Kidney epithelial cell (primary cell): Measurements from ENCODE around the gene TUBA3D. TPM values are rescaled to one million over a fixed set of nuclear protein-coding genes. Genes with fewer than 3 reads are reported as not detected.
"Not testable (repeated sequence)": the region's sequence is repeated elsewhere in the genome, so short reads cannot be mapped to it uniquely, and the experiment has no call there.

ENCODE experiments used
- DNase-seq: peaks from one replicate; pipeline ENCODE4 v3.0.0-alpha.2; 2010; ENCODE audit warnings: low read depth
- H3K27me3 ChIP-seq: 2 replicates; pipeline ENCODE4 v1.6.0; 2011; ENCODE audit warnings: low read length; ENCODE audit not compliant: control insufficient read depth, insufficient read depth
- H3K36me3 ChIP-seq: 2 replicates; pipeline ENCODE4 v1.5.1; 2011; ENCODE audit warnings: low read length; ENCODE audit not compliant: control insufficient read depth, insufficient read depth
- H3K4me3 ChIP-seq: 2 replicates; pipeline ENCODE4 v1.5.1; 2011; ENCODE audit warnings: low read depth, mild to moderate bottlenecking, control low read depth, low read length
- total RNA-seq: library from RNA; depleted of rRNA; stranded (reverse); fragments of >200 nt; gene quantifications from 2 replicates; pipeline ENCODE4 v1.2.3, GENCODE V29; 2015
- TF ChIP-seq, protein P1 (sequence below): IDR thresholded peaks from 2 replicates; pipeline ENCODE4 v1.5.1; 2011; ENCODE audit warnings: mild to moderate bottlenecking, moderate library complexity, low read length, control low read depth, inconsistent platforms; ENCODE audit not compliant: insufficient read depth, poor library complexity, severe bottlenecking

Gene TUBA3D
- total RNA-seq, 1 donor from 2014 or later: not detected

DNA sequence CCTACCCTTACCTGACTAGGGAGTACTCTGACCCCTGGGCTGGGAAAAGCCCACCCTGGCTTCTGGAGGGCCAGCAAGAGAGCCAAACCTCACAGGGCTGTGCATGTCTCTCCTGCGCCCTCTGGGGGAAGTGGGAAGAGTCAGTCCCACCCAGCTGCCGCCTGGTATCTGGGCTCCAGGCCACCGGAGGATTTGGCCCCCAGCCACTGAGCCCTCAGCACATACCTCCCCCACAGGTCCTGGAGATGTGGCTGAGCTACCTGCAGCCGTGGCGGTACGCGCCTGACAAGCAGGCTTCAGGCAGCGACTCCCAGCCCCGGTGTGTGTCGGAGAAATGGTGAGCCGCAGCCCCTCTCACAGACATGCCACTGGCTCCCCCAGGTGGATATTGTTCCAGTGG is 40.7 kb downstream of the TUBA3D start:
- H3K4me3 ChIP-seq, DNase-seq, H3K36me3 ChIP-seq, H3K27me3 ChIP-seq: not testable (repeated sequence)
- TF ChIP-seq, protein P1, sequence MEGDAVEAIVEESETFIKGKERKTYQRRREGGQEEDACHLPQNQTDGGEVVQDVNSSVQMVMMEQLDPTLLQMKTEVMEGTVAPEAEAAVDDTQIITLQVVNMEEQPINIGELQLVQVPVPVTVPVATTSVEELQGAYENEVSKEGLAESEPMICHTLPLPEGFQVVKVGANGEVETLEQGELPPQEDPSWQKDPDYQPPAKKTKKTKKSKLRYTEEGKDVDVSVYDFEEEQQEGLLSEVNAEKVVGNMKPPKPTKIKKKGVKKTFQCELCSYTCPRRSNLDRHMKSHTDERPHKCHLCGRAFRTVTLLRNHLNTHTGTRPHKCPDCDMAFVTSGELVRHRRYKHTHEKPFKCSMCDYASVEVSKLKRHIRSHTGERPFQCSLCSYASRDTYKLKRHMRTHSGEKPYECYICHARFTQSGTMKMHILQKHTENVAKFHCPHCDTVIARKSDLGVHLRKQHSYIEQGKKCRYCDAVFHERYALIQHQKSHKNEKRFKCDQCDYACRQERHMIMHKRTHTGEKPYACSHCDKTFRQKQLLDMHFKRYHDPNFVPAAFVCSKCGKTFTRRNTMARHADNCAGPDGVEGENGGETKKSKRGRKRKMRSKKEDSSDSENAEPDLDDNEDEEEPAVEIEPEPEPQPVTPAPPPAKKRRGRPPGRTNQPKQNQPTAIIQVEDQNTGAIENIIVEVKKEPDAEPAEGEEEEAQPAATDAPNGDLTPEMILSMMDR: peak; percentile 38

- no peak overlapping the region for H3K4me3 ChIP-seq
- TF ChIP-seq, protein P1: no peak
- no peak for DNase-seq
- H3K27me3 ChIP-seq: no peaks in the 10 kb centered on the region
- H3K36me3 ChIP-seq: no peaks in the 10 kb centered on the region
Observed at GRCh38 chr2:131517106-131517831, 41.4 kb downstream of the TUBA3D start.

- not testable (repeated sequence) for H3K36me3 ChIP-seq, DNase-seq, H3K27me3 ChIP-seq, H3K4me3 ChIP-seq
Observed at GRCh38 chr2:131517856-131518255, 41.9 kb downstream of the TUBA3D start.

DNA sequence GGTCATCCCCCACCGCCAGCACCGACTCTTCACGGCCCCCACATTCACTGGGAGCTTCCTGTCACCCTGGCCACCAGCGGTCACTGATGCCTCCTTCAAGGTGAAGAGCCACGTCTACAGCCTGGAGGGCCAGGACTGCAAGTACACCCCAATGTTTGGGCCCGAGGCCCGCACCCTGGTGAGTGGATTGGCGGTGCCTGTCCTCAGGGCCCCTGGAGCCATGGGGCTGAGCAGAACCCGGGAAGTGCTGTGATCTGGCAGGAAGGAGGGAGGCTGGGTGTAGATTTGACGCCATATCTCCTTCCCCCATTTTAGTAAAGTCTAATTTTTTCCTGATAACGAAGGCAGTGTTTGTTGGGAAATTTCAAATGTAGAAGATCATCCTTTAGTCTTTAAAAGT is 42.6 kb downstream of the TUBA3D start:
- H3K27me3 ChIP-seq, H3K36me3 ChIP-seq, H3K4me3 ChIP-seq, DNase-seq: not testable (repeated sequence)

- Histone ChIP-seq H3K36me3 (no peaks in the 10 kb centered on the region), H3K4me3 (no peak overlapping the region), H3K27me3 (no peaks in the 10 kb centered on the region)
- no peak for DNase-seq
- TF ChIP-seq, protein P1: no peak
Observed at GRCh38 chr2:131519466-131519865, 43.5 kb downstream of the TUBA3D start.

DNA sequence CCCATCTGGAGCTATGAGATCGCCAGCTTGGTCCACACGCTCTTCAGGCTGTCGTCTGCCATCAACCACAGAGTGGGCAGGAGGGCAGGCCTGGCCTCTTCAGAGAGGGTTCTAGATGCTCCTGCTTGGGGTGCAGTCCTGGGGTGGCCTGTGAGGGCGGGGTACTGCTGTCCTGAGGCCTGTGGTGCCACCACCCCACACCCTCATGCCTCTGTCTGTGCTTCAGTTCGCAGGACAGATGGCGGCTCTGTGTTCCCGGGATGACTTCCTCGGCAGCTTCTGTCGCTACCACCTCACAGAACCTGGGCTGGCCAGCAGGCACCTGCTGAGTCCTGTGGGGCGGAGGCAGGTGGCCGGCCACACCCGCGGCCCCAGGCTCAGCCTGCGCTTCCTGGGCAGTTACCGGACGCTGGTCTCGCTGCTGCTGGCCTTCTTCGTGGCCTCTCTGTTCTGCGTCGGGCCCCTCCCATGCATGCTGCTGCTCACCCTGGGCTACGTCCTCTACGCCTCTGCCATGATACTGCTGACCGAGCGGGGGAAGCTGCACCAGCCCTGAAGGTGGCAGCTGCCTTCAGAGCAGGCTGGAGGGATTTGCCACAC is 44.1 kb downstream of the TUBA3D start:
- not testable (repeated sequence) for DNase-seq, H3K27me3 ChIP-seq, H3K36me3 ChIP-seq, H3K4me3 ChIP-seq

GRCh38 chr2:131520526-131520925 is 44.6 kb downstream of the TUBA3D start:
- no peaks in the 10 kb centered on the region for H3K36me3 ChIP-seq
- no peak for DNase-seq

GRCh38 chr2:131521524-131521923 is 45.6 kb downstream of the TUBA3D start:
- not testable (repeated sequence) for H3K27me3 ChIP-seq, H3K36me3 ChIP-seq, DNase-seq, H3K4me3 ChIP-seq

More at GRCh38 chr2:131520526-131520925, 44.6 kb downstream of the TUBA3D start:
- H3K4me3 ChIP-seq: no peak overlapping the region
- no peaks in the 10 kb centered on the region for H3K27me3 ChIP-seq
- TF ChIP-seq, protein P1: no peak
